ENCODE results near the gene MEF2C. TPM values are rescaled to one million over a fixed set of nuclear protein-coding genes. Genes with fewer than 3 reads are reported as not detected.
A peak's percentile ranks its signal among the peaks of the same experiment; 100 is the strongest.

MEF2C gene
- polyA plus RNA-seq, 3 donors, result 32.0 to 89.3 (median 88.3) TPM

- H3K4me3 ChIP-seq (replicated peaks in 1 of 3; ENCODE audit: low read depth in 2 of 3, low read length in 3 of 3), result no peak overlapping the region
- H3K36me3 ChIP-seq (replicated peaks in 1 of 2; ENCODE audit: control insufficient read depth in 1 of 2, insufficient read depth in 2 of 2, low read length in 2 of 2), result peaks cover 4 to 19% of the 10 kb centered on the region in 2 donors
- no peak for TF ChIP-seq CTCF (IDR thresholded peaks at IDR 0.05)
- H3K27me3 ChIP-seq (ENCODE audit: control insufficient read depth in 2 of 2, insufficient read depth in 2 of 2, low read length in 2 of 2), result no peaks in the 10 kb centered on the region
- H4K20me1 ChIP-seq (ENCODE audit: insufficient read depth, low read length), result peaks cover 12% of the 10 kb centered on the region
- H3K9ac ChIP-seq (ENCODE audit: insufficient read depth, low read length, poor library complexity, severe bottlenecking), result no peak overlapping the region
- Mint-ChIP-seq H3K27ac (peak overlapping the region in 2 of 7 donors; percentile 10 to 72), H3K9me3 (peaks cover 0 to 2% (median 0%) of the 10 kb centered on the region in 7 donors), H3K36me3 (peaks cover 26 to 34% of the 10 kb centered on the region in 2 donors), H3K4me3 (no peak overlapping the region), H3K4me1 (peaks cover 29% of the 10 kb centered on the region), H3K27me3 (ENCODE audit: low read depth in 3 of 3) (peaks cover 0 to 3% (median 0%) of the 10 kb centered on the region in 3 donors)
- H3K27ac ChIP-seq (ENCODE audit: low read depth in 1 of 2, low read length in 2 of 2), result no peak overlapping the region
- intact Hi-C loops (cut with micrococcal nuclease), result no loop called here
- peaks cover 15% of the 10 kb centered on the region in 2 donors for H3K4me1 ChIP-seq (ENCODE audit: control insufficient read depth in 1 of 2, insufficient read depth in 2 of 2, low read length in 2 of 2)
- 100% methylated on average over 1 of the region's 1 CpG for WGBS (ENCODE audit: insufficient coverage)
- H3K79me2 ChIP-seq (ENCODE audit: insufficient read depth, low read length), result peaks cover 35% of the 10 kb centered on the region
- H3K9me3 ChIP-seq (replicated peaks in 1 of 2; ENCODE audit: control insufficient read depth in 1 of 2, insufficient read depth in 1 of 2, low read length in 2 of 2), result no peaks in the 10 kb centered on the region
- no peak overlapping the region for H3K4me2 ChIP-seq (replicated peaks; ENCODE audit: extremely low read depth, low read length, poor library complexity, severe bottlenecking)
- no peak overlapping the region for H2AFZ ChIP-seq (ENCODE audit: insufficient read depth, low read depth, low read length, poor library complexity, severe bottlenecking)
- no peak for DNase-seq
These were observed 44.5 kb downstream of the MEF2C start for GRCh38 chr5:88838500-88838899.

GRCh38 chr5:88837817-88838216 lies 45.2 kb downstream of the MEF2C start:
- Histone ChIP-seq H3K9ac (ENCODE audit: insufficient read depth, low read length, poor library complexity, severe bottlenecking) (no peak overlapping the region), H3K27me3 (ENCODE audit: control insufficient read depth in 2 of 2, insufficient read depth in 2 of 2, low read length in 2 of 2) (no peaks in the 10 kb centered on the region), H3K4me1 (ENCODE audit: control insufficient read depth in 1 of 2, insufficient read depth in 2 of 2, low read length in 2 of 2) (peaks cover 19 to 21% of the 10 kb centered on the region in 2 donors), H3K79me2 (ENCODE audit: insufficient read depth, low read length) (peaks cover 38% of the 10 kb centered on the region), H4K20me1 (ENCODE audit: insufficient read depth, low read length) (peaks cover 12% of the 10 kb centered on the region), H3K4me2 (replicated peaks; ENCODE audit: extremely low read depth, low read length, poor library complexity, severe bottlenecking) (no peak overlapping the region), H2AFZ (ENCODE audit: insufficient read depth, low read depth, low read length, poor library complexity, severe bottlenecking) (no peak overlapping the region), H3K27ac (ENCODE audit: low read depth in 1 of 2, low read length in 2 of 2) (no peak overlapping the region), H3K36me3 (replicated peaks in 1 of 2; ENCODE audit: control insufficient read depth in 1 of 2, insufficient read depth in 2 of 2, low read length in 2 of 2) (peaks cover 4 to 19% of the 10 kb centered on the region in 2 donors), H3K4me3 (replicated peaks in 1 of 3; ENCODE audit: low read depth in 2 of 3, low read length in 3 of 3) (no peak overlapping the region), H3K9me3 (replicated peaks in 1 of 2; ENCODE audit: control insufficient read depth in 1 of 2, insufficient read depth in 1 of 2, low read length in 2 of 2) (no peaks in the 10 kb centered on the region)
- no peak overlapping the region for H3K27ac Mint-ChIP-seq
- no CpG with 5 or more reads among the region's 1 CpG for WGBS (ENCODE audit: insufficient coverage)
- H3K4me3 Mint-ChIP-seq, result no peak overlapping the region
- H3K4me1 Mint-ChIP-seq, result peaks cover 32% of the 10 kb centered on the region
- peaks cover 0 to 2% (median 0%) of the 10 kb centered on the region in 7 donors for H3K9me3 Mint-ChIP-seq
- H3K36me3 Mint-ChIP-seq, result peaks cover 24 to 33% of the 10 kb centered on the region in 2 donors
- TF ChIP-seq CTCF (IDR thresholded peaks at IDR 0.05), result no peak
- H3K27me3 Mint-ChIP-seq (ENCODE audit: low read depth in 3 of 3), result peaks cover 0 to 3% (median 0%) of the 10 kb centered on the region in 3 donors
- DNase-seq, result no peak
- intact Hi-C loops (cut with micrococcal nuclease), result no loop called here

All from CD14-positive monocyte (primary cell).